Tibial artery (tissue), 4 donors: ENCODE measurements around the gene AMACR.
"Not testable (repeated sequence)": the region's sequence is repeated elsewhere in the genome, so short reads cannot be mapped to it uniquely, and the experiment has no call there.

Source experiments
- DNase-seq, 2 donors: peaks; one replicate each; pipeline ENCODE4 v3.0.0-alpha.2; 2019
- H3K27ac ChIP-seq, 2 donors: fragments of 200-600 bp; sonication (generic) in 1 of 2; 1 replicate in 1 of 2; 2 replicates in 1 of 2; pipeline ENCODE4 v1.5.1; 2018 to 2019; ENCODE audit warnings: mild to moderate bottlenecking in 1 of 2
- H3K27me3 ChIP-seq, 2 donors: fragments of 200-600 bp; sonication (generic) in 1 of 2; one replicate each; pipeline versions ENCODE4 v1.5.1 to v1.6.0; 2016 to 2019
- H3K36me3 ChIP-seq, 3 donors: fragments of 200-600 bp; sonication (generic) in 2 of 3; one replicate each; pipeline ENCODE4 v1.5.1; 2016 to 2019; ENCODE audit warnings: mild to moderate bottlenecking in 2 of 3
- H3K4me1 ChIP-seq, 4 donors: fragments of 200-600 bp; sonication (generic) in 2 of 4; 1 replicate in 3 of 4; 2 replicates in 1 of 4; pipeline ENCODE4 v1.5.1; 2016 to 2019
- H3K4me3 ChIP-seq, 2 donors: fragments of 200-600 bp; sonication (generic) in 1 of 2; 1 replicate in 1 of 2; 2 replicates in 1 of 2; pipeline ENCODE4 v1.5.1; 2018 to 2019; ENCODE audit warnings: mild to moderate bottlenecking in 2 of 2
- H3K9me3 ChIP-seq, 3 donors: fragments of 200-600 bp; sonication (generic) in 1 of 3; one replicate each; pipeline ENCODE4 v1.5.1; 2016 to 2019
- CTCF ChIP-seq, 2 experiments: fragments of 200-600 bp in 1 of 2; fragments of 450-650 bp in 1 of 2; IDR thresholded peaks; one replicate each; pipeline ENCODE4 v1.5.1; 2017 to 2019; ENCODE audit warnings: antibody characterized with exemption in 2 of 2, mild to moderate bottlenecking in 1 of 2, moderate library complexity in 1 of 2
- intact Hi-C: fragments of 100-400 bp; cut with DNase I; formaldehyde crosslinking; loops from one replicate; pipeline ENCODE4 v1.15.0; 2023; ENCODE audit warnings: low total_unique reads

Gene AMACR

GRCh38 chr5:34035756-34036155 lies 27.9 kb upstream of the AMACR start:
- no peak overlapping the region for H3K4me3 ChIP-seq
- intact Hi-C loops, result no loop called here
- H3K27me3 ChIP-seq, result no peaks in the 10 kb centered on the region
- H3K9me3 ChIP-seq, result no peaks in the 10 kb centered on the region
- H3K4me1 ChIP-seq, result peaks cover 0 to 22% (median 0%) of the 10 kb centered on the region in 4 donors
- DNase-seq, result no peak
- peaks cover 0 to 22% (median 8%) of the 10 kb centered on the region in 3 donors for H3K36me3 ChIP-seq
- no peak overlapping the region for H3K27ac ChIP-seq
- no peak for TF ChIP-seq CTCF (IDR thresholded peaks at IDR 0.05)

- H3K27ac ChIP-seq, result no peak overlapping the region
- no peaks in the 10 kb centered on the region for H3K9me3 ChIP-seq
- peaks cover 0 to 22% (median 8%) of the 10 kb centered on the region in 3 donors for H3K36me3 ChIP-seq
- no peak for DNase-seq
- intact Hi-C loops, result no loop called here
- H3K4me1 ChIP-seq, result peaks cover 0 to 22% (median 0%) of the 10 kb centered on the region in 4 donors
- no peak overlapping the region for H3K4me3 ChIP-seq
- no peaks in the 10 kb centered on the region for H3K27me3 ChIP-seq
- TF ChIP-seq CTCF (IDR thresholded peaks at IDR 0.05), result no peak
These were observed 26.9 kb upstream of the AMACR start for GRCh38 chr5:34034534-34035327.

- no peak overlapping the region for H3K4me3 ChIP-seq
- no peak for DNase-seq
- H3K9me3 ChIP-seq, result no peaks in the 10 kb centered on the region
- no peaks in the 10 kb centered on the region for H3K27me3 ChIP-seq
- no peak overlapping the region for H3K27ac ChIP-seq
- H3K4me1 ChIP-seq, result peaks cover 0 to 5% (median 0%) of the 10 kb centered on the region in 4 donors
- TF ChIP-seq CTCF (IDR thresholded peaks at IDR 0.05), result no peak
- intact Hi-C loops, result no loop called here
- H3K36me3 ChIP-seq, result peaks cover 0 to 26% (median 8%) of the 10 kb centered on the region in 3 donors
These were observed 24.1 kb upstream of the AMACR start for GRCh38 chr5:34031966-34032365.

- Histone ChIP-seq H3K36me3 (peaks cover 0 to 26% (median 8%) of the 10 kb centered on the region in 3 donors), H3K4me3 (no peak overlapping the region), H3K27ac (no peak overlapping the region), H3K27me3 (no peaks in the 10 kb centered on the region), H3K9me3 (no peaks in the 10 kb centered on the region), H3K4me1 (no peaks in the 10 kb centered on the region)
- intact Hi-C loops, result no loop called here
- no peak for TF ChIP-seq CTCF (IDR thresholded peaks at IDR 0.05)
- DNase-seq, result no peak
These were observed 23.3 kb upstream of the AMACR start for GRCh38 chr5:34031117-34031516.

- H3K4me1 ChIP-seq, H3K27me3 ChIP-seq, DNase-seq, intact Hi-C loops, H3K4me3 ChIP-seq, H3K27ac ChIP-seq, H3K9me3 ChIP-seq: not testable (repeated sequence)
- peaks cover 0 to 26% (median 8%) of the 10 kb centered on the region in 3 donors for H3K36me3 ChIP-seq
These were observed 22.7 kb upstream of the AMACR start for GRCh38 chr5:34030585-34030984.

- Histone ChIP-seq H3K4me3 (no peak overlapping the region), H3K27ac (no peak overlapping the region)
These were observed 22.2 kb upstream of the AMACR start for GRCh38 chr5:34030048-34030447.

More at GRCh38 chr5:34030048-34030447, 22.2 kb upstream of the AMACR start:
- no peaks in the 10 kb centered on the region for H3K4me1 ChIP-seq
- no peaks in the 10 kb centered on the region for H3K9me3 ChIP-seq
- H3K36me3 ChIP-seq, result peaks cover 0 to 21% (median 2%) of the 10 kb centered on the region in 3 donors
- TF ChIP-seq CTCF (IDR thresholded peaks at IDR 0.05), result no peak
- intact Hi-C loops, result no loop called here
- no peaks in the 10 kb centered on the region for H3K27me3 ChIP-seq
- DNase-seq, result no peak
